T-helper 9 cell (primary cell): ENCODE results near the gene MYLK4.

Source experiments
- DNase-seq: peaks from one replicate; pipeline ENCODE4 v3.0.0-alpha.2; 2020

Gene MYLK4

GRCh38 chr6:2732503-2733089 lies 18.1 kb downstream of the MYLK4 start:
- DNase-seq, result no peak

DNA sequence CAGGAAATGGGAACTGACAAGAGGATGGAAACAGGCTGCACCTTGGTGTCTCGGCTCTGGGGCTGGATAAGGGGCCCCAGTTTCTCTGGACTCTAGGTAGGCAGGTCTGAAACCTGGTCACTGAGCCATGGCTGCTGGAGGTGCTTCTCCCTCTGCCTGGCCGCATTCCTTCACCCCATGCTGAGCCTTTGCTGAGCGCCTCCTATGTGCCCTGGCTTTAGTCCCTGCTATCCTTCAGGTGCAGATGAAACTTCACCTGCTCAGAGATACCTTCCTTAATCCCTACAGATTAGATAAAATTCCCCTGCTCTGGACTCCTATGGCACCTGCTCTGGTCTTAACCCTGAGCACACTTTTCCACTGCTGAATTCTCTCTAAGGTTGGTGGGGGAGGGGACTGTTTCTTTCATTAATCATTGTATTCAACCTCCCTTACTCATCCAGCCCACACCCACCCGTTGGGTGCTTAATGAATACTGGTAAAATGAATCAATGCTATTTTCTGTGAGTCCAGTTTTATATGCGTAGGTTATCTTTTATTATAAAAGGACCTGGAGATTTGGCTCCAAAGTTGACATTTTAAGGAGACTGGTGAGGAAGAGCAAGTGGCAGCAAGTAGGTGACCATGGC lies 19.3 kb downstream of the MYLK4 start:
- no peak for DNase-seq

- no peak for DNase-seq
Measured at GRCh38 chr6:2730353-2731107, 20.2 kb downstream of the MYLK4 start.

GRCh38 chr6:2729921-2730320 lies 20.8 kb downstream of the MYLK4 start:
- no peak for DNase-seq

- DNase-seq, result no peak
Measured at GRCh38 chr6:2725999-2726567, 24.6 kb downstream of the MYLK4 start.

DNA sequence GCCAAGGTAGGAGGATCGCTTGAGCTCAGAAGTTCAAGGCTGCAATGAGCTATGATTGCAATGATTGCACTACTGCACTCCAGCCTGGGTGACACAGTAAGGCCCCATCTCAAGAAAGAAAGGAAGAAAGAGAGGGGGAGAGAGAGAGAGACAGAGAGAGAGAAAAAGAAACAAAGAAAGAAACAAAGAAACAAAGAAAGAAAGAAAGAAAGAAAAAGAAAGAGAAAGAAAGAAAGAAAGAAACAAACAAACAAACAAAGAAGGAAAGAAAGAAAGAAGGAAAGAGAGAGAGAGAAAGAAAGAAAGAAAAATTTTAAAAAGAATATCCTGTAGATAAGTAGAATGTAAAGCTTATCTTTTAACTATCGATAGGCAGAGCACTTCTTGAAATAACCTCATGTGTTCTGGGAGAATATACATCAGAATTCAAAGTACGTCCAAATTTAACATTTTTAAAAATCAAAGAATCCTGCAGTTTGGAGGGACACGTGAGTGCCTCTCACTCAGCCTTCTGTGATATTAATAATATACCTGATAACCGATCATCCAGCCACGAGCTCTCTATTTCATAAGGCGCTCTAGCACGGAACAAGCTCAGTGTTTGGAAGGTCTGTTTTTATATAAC lies 25.2 kb downstream of the MYLK4 start:
- no peak for DNase-seq

DNA sequence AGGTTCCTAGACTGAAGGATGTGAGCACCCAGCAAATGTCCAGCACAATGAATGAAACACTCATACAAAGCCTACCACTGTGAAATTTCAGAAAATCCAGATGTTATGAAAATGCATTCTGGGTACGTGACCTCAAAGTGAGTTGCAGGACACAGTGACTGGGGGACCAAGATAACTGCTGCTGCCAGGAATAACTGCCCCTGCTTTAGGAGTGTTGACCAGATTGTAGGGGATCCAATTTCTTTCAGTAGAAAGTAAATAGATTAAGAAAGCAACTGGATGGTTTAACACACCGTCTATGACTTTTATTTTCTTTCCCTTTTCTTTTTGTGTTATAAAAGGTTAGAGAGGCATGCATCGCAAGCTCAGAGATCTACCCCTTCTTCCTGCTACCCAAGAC lies 29.5 kb downstream of the MYLK4 start:
- DNase-seq, result no peak

DNA sequence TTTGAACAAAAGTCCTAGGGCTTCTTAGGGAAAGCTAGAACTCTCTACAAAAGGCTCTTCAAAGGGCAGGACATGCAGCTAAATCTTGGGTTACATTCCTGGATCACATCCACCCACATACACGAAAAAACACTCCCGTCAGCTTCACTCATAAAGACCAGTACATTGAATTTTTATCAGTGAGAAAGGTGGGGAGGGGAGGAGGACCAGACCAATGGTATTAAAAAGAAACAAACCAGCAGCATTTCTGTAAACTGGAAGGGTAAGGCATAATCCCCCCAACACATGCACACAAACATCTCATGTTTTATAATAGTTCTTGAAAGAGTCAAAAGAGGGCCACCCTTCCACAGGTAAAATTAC lies 31.6 kb downstream of the MYLK4 start:
- DNase-seq, result no peak

DNA sequence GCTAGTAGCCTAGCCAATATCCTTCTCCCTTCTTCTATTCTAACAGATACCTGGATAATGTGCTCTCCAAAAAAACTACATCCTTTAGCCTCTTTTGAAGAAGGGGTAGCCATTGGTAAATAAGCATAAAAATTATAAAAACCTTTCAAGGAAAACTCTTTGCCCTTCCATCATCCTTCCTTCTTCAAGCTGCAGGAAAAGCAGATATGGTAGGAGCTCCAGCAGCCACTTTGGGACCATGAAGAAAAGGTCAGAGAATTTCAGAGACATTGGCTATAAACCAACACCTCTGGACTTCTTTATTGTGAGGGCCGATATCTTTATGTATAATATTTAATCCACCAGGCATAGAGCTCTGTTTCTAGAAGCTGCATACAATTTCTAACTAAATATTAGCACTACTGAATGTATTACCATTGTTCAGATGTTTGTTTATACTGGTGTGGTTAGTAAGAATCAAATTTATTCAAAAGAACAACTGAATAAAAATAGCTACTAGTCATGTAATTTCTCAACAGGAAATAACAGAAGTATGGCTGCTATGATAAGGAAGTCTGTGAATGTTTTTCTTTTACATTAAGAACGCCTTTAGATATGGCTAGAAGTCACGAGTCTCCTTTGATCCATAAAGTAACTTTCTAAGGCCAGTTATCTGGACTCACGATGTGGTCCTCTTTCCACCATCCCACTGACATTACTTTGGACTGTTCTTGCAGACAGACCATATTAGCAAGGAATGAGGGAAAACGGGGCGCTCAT lies 32.2 kb downstream of the MYLK4 start:
- DNase-seq, result no peak

- no peak for DNase-seq
Measured at GRCh38 chr6:2716936-2717700, 33.6 kb downstream of the MYLK4 start.

DNA sequence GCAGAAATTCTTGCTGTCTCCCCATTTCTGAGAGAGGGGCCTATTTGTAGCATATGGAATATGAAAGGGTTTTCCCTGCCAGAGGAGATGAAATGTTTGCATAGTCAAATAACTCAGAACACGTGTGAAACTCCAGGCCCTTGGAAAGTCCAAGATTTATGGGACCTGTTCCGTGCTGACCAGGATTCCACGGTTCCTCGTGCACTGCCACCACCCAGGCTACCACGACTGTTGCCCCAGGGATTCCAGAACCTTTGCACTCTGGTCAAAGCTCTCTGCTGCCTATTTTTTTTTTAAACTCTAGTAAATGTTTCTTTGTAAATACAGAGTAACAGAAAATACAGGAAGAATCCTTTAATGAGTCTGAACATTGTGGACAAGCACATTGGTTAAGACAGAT lies 35.0 kb downstream of the MYLK4 start:
- no peak for DNase-seq

DNA sequence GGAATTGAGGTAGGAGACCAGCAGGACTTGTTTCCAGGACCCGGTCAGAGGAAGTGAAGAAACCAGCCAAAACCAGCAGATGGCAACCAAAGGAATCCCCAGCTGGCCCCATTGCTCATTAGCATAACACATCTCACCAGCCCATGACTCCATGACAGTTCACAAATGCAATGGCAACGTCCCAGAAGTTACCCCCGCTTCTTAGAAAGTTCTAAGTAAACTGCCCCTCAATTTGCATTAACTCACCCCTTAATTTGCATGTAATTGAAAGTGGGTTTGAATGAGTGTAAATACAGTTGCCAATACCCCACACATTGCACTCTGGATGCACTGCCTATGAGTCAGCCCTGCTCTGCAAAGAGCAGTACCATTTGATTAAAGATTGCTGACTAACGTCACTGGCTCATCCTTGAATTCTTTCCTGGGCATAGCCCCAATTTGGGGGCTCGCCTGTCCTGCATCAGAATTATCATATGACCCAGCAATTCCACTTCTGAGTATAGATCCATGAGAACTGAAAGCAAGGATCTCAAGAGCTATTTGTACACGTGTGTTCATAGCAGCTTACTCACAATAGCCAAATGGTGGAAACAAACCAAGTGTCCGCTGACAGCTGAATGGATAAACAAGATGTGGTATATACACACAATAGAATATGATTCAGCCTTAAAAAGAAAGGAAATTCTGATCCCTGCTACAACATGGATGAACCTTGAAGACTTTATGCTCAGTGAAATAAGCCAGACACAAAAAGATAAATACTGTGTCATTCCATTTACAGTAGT lies 36.4 kb downstream of the MYLK4 start:
- no peak for DNase-seq

GRCh38 chr6:2713473-2714110 lies 37.1 kb downstream of the MYLK4 start:
- no peak for DNase-seq

GRCh38 chr6:2712102-2712501 lies 38.6 kb downstream of the MYLK4 start:
- DNase-seq, result no peak

DNA sequence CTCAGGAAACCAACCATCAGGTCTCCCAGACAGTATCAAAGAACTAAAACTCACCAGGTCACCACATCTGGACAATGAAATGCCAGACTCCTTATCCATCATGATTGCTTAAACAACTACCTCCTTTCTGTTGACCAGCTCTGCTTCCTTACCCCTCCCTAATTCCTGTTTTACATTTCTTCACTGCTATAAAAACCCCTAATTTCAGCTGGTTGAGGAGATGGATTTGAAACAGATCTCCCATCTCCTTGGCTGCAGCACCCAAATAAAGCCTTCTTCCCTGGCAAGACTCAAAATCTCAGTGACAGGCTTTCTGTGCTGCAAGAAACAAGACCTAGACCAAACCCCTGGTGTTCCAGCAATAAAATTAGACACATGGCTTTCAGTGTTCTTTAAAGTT lies 40.3 kb downstream of the MYLK4 start:
- DNase-seq, result no peak

DNA sequence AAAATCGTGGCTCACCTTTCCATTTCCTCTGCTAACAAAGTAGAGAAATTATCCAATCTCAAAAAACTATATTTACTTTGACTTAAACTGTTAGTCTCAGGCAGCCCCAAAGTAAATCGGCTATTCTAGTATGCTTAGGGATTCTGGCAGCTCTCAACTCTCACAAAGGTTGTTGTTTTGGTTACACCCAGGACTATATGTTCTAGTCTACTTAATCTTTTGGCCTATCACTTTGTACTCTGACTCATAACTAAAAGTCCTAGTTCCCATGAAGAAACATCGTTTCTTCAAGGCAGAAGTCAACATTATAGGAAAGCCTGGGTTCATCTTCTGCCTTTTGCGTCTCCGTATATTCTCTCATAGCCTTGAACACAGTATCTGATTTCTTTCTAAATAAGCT lies 42.3 kb downstream of the MYLK4 start:
- no peak for DNase-seq

DNA sequence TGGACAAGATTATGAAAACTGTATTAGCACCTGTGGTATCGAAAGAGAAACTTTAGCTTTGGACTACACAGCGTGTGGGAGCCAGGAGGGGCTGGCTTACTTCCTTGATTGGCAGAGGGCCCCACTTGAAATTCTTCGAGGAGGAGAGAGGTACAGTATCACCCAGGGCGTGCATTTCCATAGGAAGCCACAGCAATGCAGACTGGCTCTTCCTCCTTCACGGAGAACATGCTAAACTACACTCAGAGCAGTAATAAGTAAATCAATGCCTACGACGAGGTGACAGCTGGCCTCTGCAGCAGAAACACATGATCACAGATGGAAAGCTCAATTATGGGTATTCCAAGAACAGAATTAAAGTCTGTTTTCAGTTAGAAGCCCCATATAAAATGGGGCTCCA lies 44.2 kb downstream of the MYLK4 start:
- DNase-seq, result no peak

- no peak for DNase-seq
Measured at GRCh38 chr6:2705256-2705655, 45.5 kb downstream of the MYLK4 start.

GRCh38 chr6:2697291-2697690 lies 53.4 kb downstream of the MYLK4 start:
- no peak for DNase-seq

GRCh38 chr6:2695454-2696095 lies 55.1 kb downstream of the MYLK4 start:
- DNase-seq, result no peak
